H9 (cell line): ENCODE measurements around the gene TAGLN. TPM values are rescaled to one million over a fixed set of nuclear protein-coding genes. Genes with fewer than 3 reads are reported as not detected.

Experiments
- DNase-seq: peaks from one replicate; pipeline ENCODE4 v3.0.0-alpha.2; 2017
- H2AFZ ChIP-seq: one replicate; pipeline ENCODE4 v1.6.1; 2013; ENCODE audit warnings: mild to moderate bottlenecking, low read length, control low read depth, moderate library complexity
- H2AK5ac ChIP-seq: 2 replicates; pipeline ENCODE4 v1.6.1; 2013; ENCODE audit warnings: low read length, control low read depth, mixed read lengths; ENCODE audit not compliant: insufficient read length
- H2BK120ac ChIP-seq: one replicate; pipeline ENCODE4 v1.6.1; 2013; ENCODE audit warnings: low read depth, mild to moderate bottlenecking, low read length, control low read depth, inconsistent platforms; ENCODE audit not compliant: poor library complexity, severe bottlenecking
- H2BK12ac ChIP-seq: 2 replicates; pipeline ENCODE4 v1.6.1; 2013; ENCODE audit warnings: low read length, control low read depth, mixed read lengths, low read depth; ENCODE audit not compliant: insufficient read length
- H2BK15ac ChIP-seq: 2 replicates; pipeline ENCODE4 v1.6.1; 2013; ENCODE audit warnings: low read depth, low read length, control low read depth
- H2BK20ac ChIP-seq: one replicate; pipeline ENCODE4 v1.6.1; 2013; ENCODE audit warnings: low read depth, mild to moderate bottlenecking, low read length, control low read depth, inconsistent platforms; ENCODE audit not compliant: poor library complexity, severe bottlenecking
- H2BK5ac ChIP-seq: 2 replicates; pipeline ENCODE4 v1.6.1; 2013; ENCODE audit warnings: low read length, control low read depth, mixed read lengths; ENCODE audit not compliant: insufficient read length
- H3K14ac ChIP-seq: 2 replicates; pipeline ENCODE4 v1.6.1; 2013; ENCODE audit warnings: low read length, control low read depth; ENCODE audit not compliant: insufficient read depth
- H3K18ac ChIP-seq: 2 replicates; pipeline ENCODE4 v1.6.1; 2013; ENCODE audit warnings: low read depth, mild to moderate bottlenecking, mixed read lengths, low read length, control low read depth; ENCODE audit not compliant: insufficient read length
- H3K23ac ChIP-seq: 2 replicates; pipeline ENCODE4 v1.6.1; 2013; ENCODE audit warnings: low read length, control low read depth, mixed read lengths, low read depth; ENCODE audit not compliant: insufficient read length
- H3K23me2 ChIP-seq: 2 replicates; pipeline ENCODE4 v1.6.1; 2013; ENCODE audit warnings: low read depth, mild to moderate bottlenecking, mixed read lengths, low read length, control low read depth; ENCODE audit not compliant: insufficient read length, poor library complexity, severe bottlenecking
- H3K27ac ChIP-seq: 2 replicates; pipeline ENCODE4 v1.5.1; 2013; ENCODE audit warnings: low read length, control low read depth, mixed read lengths, low read depth; ENCODE audit not compliant: insufficient read length
- H3K27me3 ChIP-seq: 2 replicates; pipeline ENCODE4 v1.6.1; 2013; ENCODE audit warnings: low read length, control low read depth, inconsistent platforms; ENCODE audit not compliant: insufficient read depth
- H3K4ac ChIP-seq: 2 replicates; pipeline ENCODE4 v1.6.1; 2013; ENCODE audit warnings: low read depth, mild to moderate bottlenecking, control low read depth, inconsistent platforms, low read length, moderate library complexity
- H3K4me1 ChIP-seq: 2 replicates; pipeline ENCODE4 v1.6.1; 2013; ENCODE audit warnings: low read length, control low read depth, inconsistent platforms; ENCODE audit not compliant: insufficient read depth
- H3K4me2 ChIP-seq: 2 replicates; pipeline ENCODE4 v1.6.1; 2013; ENCODE audit warnings: low read length, control low read depth, mixed read lengths; ENCODE audit not compliant: insufficient read length, insufficient read depth
- H3K56ac ChIP-seq: 2 replicates; pipeline ENCODE4 v1.6.1; 2013; ENCODE audit warnings: low read depth, mild to moderate bottlenecking, mixed read lengths, low read length, control low read depth; ENCODE audit not compliant: insufficient read length
- H3K79me1 ChIP-seq: 2 replicates; pipeline ENCODE4 v1.6.1; 2013; ENCODE audit warnings: low read depth, mild to moderate bottlenecking, moderate library complexity, low read length, control low read depth, inconsistent platforms; ENCODE audit not compliant: insufficient read depth, poor library complexity, severe bottlenecking
- H3K79me2 ChIP-seq: 2 replicates; pipeline ENCODE4 v1.6.1; 2013; ENCODE audit warnings: low read length, control low read depth, inconsistent platforms; ENCODE audit not compliant: insufficient read depth
- H3K9ac ChIP-seq: 2 replicates; pipeline ENCODE4 v1.6.1; 2013; ENCODE audit warnings: low read length, control low read depth, mixed read lengths; ENCODE audit not compliant: insufficient read length; ENCODE audit errors: extremely low read depth
- H3K9me3 ChIP-seq: one replicate; pipeline ENCODE4 v1.6.1; 2013; ENCODE audit warnings: low read depth, low read length, inconsistent platforms; ENCODE audit not compliant: control insufficient read depth
- H3T11ph ChIP-seq: one replicate; pipeline ENCODE4 v1.6.1; 2013; ENCODE audit warnings: mild to moderate bottlenecking, low read length, control low read depth, inconsistent platforms
- H4K20me1 ChIP-seq: one replicate; pipeline ENCODE4 v1.6.1; 2013; ENCODE audit not compliant: control insufficient read depth, insufficient read length, insufficient read depth
- H4K5ac ChIP-seq: 2 replicates; pipeline ENCODE4 v1.6.1; 2013; ENCODE audit warnings: low read depth, mild to moderate bottlenecking, mixed read lengths, low read length, control low read depth; ENCODE audit not compliant: insufficient read length
- H4K8ac ChIP-seq: replicated peaks from 2 replicates; pipeline ENCODE4 v1.6.1; 2013; ENCODE audit warnings: low read length, control low read depth, mixed read lengths, low read depth; ENCODE audit not compliant: insufficient read length
- H4K91ac ChIP-seq: 2 replicates; pipeline ENCODE4 v1.6.1; 2013; ENCODE audit warnings: low read depth, mild to moderate bottlenecking, moderate library complexity, mixed read lengths, low read length, control low read depth; ENCODE audit not compliant: insufficient read length
- H3K27ac Mint-ChIP-seq, 3 experiments: 2 replicates in 2 of 3; 3 replicates in 1 of 3; pipeline ENCODE4 v1.8.0; 2020 to 2021; ENCODE audit warnings: mixed read lengths in 3 of 3, mild to moderate bottlenecking in 1 of 3, moderate library complexity in 1 of 3
- H3K27me3 Mint-ChIP-seq: 2 replicates; pipeline ENCODE4 v1.8.0; 2021; ENCODE audit warnings: low read depth, mild to moderate bottlenecking, moderate library complexity, mixed read lengths
- H3K36me3 Mint-ChIP-seq, 3 experiments: 2 replicates in 2 of 3; 3 replicates in 1 of 3; pipeline ENCODE4 v1.8.0; 2020 to 2021; ENCODE audit warnings: low read depth in 3 of 3, mixed read lengths in 3 of 3; ENCODE audit not compliant: insufficient read depth in 1 of 3
- H3K4me1 Mint-ChIP-seq, 2 experiments: 2 replicates each; pipeline ENCODE4 v1.8.0; 2020; ENCODE audit warnings: mixed read lengths in 2 of 2
- H3K4me3 Mint-ChIP-seq, 2 experiments: 2 replicates in 1 of 2; 3 replicates in 1 of 2; pipeline ENCODE4 v1.8.0; 2020 to 2021; ENCODE audit warnings: mild to moderate bottlenecking in 2 of 2, mixed read lengths in 2 of 2, moderate library complexity in 1 of 2
- H3K9me3 Mint-ChIP-seq, 2 experiments: 2 replicates in 1 of 2; 3 replicates in 1 of 2; pipeline ENCODE4 v1.8.0; 2020; ENCODE audit warnings: mild to moderate bottlenecking in 2 of 2, mixed read lengths in 2 of 2, moderate library complexity in 1 of 2
- WGBS: extraction: QIAGEN DNeasy Blood & Tissue Kit; methylation state at CpG from one replicate; pipeline ENCODE4 v1.1.7; 2013; ENCODE audit warnings: missing lambda C conversion rate, low lambda C conversion rate, mixed read lengths; ENCODE audit not compliant: insufficient read length; ENCODE audit errors: extremely low coverage; 5-methylcytosine and 5-hydroxymethylcytosine counted together
- total RNA-seq: library from RNA; stranded (reverse); gene quantifications from 2 replicates; pipeline ENCODE4 v1.2.1, GENCODE V29; 2021
- TF ChIP-seq, protein P1 (sequence below): fragments of 200-600 bp; sonication (generic); conservative IDR thresholded peaks from 3 replicates; pipeline ENCODE4 v1.8.0; 2021; ENCODE audit warnings: antibody characterized with exemption, mild to moderate bottlenecking

TAGLN gene
- total RNA-seq, 1 experiment from 2014 or later = 176 TPM

GRCh38 chr11:117219995-117220394, 20.8 kb downstream of the TAGLN start:
- Histone ChIP-seq H2BK15ac (no peak overlapping the region), H3K4me2 (no peak overlapping the region), H3K79me2 (no peaks in the 10 kb centered on the region), H3T11ph (no peak overlapping the region), H2BK20ac (no peak overlapping the region), H2BK120ac (no peak overlapping the region), H2AFZ (no peak overlapping the region), H3K23ac (no peak overlapping the region), H3K9me3 (no peaks in the 10 kb centered on the region), H3K56ac (no peak overlapping the region), H3K18ac (no peak overlapping the region), H3K27me3 (no peaks in the 10 kb centered on the region), H3K9ac (no peak overlapping the region), H4K91ac (no peak overlapping the region), H3K14ac (no peak overlapping the region), H2AK5ac (no peak overlapping the region), H4K20me1 (no peaks in the 10 kb centered on the region), H3K4me1 (no peaks in the 10 kb centered on the region), H2BK12ac (no peak overlapping the region), H4K8ac (no peak overlapping the region), H3K23me2 (no peaks in the 10 kb centered on the region), H3K4ac (no peak overlapping the region), H3K79me1 (no peaks in the 10 kb centered on the region), H2BK5ac (no peak overlapping the region), H3K27ac (no peak overlapping the region), H4K5ac (no peak overlapping the region)
- TF ChIP-seq, protein P1, sequence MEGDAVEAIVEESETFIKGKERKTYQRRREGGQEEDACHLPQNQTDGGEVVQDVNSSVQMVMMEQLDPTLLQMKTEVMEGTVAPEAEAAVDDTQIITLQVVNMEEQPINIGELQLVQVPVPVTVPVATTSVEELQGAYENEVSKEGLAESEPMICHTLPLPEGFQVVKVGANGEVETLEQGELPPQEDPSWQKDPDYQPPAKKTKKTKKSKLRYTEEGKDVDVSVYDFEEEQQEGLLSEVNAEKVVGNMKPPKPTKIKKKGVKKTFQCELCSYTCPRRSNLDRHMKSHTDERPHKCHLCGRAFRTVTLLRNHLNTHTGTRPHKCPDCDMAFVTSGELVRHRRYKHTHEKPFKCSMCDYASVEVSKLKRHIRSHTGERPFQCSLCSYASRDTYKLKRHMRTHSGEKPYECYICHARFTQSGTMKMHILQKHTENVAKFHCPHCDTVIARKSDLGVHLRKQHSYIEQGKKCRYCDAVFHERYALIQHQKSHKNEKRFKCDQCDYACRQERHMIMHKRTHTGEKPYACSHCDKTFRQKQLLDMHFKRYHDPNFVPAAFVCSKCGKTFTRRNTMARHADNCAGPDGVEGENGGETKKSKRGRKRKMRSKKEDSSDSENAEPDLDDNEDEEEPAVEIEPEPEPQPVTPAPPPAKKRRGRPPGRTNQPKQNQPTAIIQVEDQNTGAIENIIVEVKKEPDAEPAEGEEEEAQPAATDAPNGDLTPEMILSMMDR = no peak
- DNase-seq = no peak
- H3K27ac Mint-ChIP-seq = no peak overlapping the region
- no peak overlapping the region for H3K4me3 Mint-ChIP-seq
- no peaks in the 10 kb centered on the region for H3K9me3 Mint-ChIP-seq
- no peaks in the 10 kb centered on the region for H3K27me3 Mint-ChIP-seq
- WGBS = no CpG with 5 or more reads among the region's 4 CpGs
- peaks cover 3 to 6% of the 10 kb centered on the region in 2 experiments for H3K4me1 Mint-ChIP-seq
- H3K36me3 Mint-ChIP-seq = peaks cover 7 to 67% (median 35%) of the 10 kb centered on the region in 3 experiments
